HG02571 (cell line): ENCODE data around the gene SERPINA4.

Experiments used
- ATAC-seq: cut with Tn5 transposase; IDR thresholded peaks from one replicate; pipeline ENCODE4 v1.9.1; 2021; ENCODE audit warnings: mild to moderate bottlenecking, moderate library complexity; ENCODE audit not compliant: unreplicated experiment

The SERPINA4 gene

GRCh38 chr14:94613720-94614644 is 52.7 kb downstream of the SERPINA4 start:
- ATAC-seq: no peak

GRCh38 chr14:94614802-94615201 is 53.6 kb downstream of the SERPINA4 start:
- ATAC-seq: no peak

- ATAC-seq: no peak
These were observed 54.0 kb downstream of the SERPINA4 start for GRCh38 chr14:94615254-94615653.

GRCh38 chr14:94615823-94616570 is 54.8 kb downstream of the SERPINA4 start:
- ATAC-seq: no peak

GRCh38 chr14:94617366-94617941 is 56.2 kb downstream of the SERPINA4 start:
- ATAC-seq: no peak

- ATAC-seq: no peak
These were observed 57.0 kb downstream of the SERPINA4 start for GRCh38 chr14:94617988-94618822.

GRCh38 chr14:94619297-94619696 is 58.1 kb downstream of the SERPINA4 start:
- no peak for ATAC-seq
